GM12878 (cell line): Measurements from ENCODE around the gene ADAMTS7.

Source experiments
- BCL11A ChIP-seq: IDR thresholded peaks from 2 replicates; pipeline ENCODE4 v1.6.1; 2011; ENCODE audit warnings: low read depth, low read length
- CTCF ChIP-seq, 3 experiments: IDR thresholded peaks in 2 of 3; conservative IDR thresholded peaks in 1 of 3; 2 replicates each; pipeline ENCODE4 v1.5.1; 2011; ENCODE audit warnings: low read depth in 3 of 3, low read length in 3 of 3, mild to moderate bottlenecking in 3 of 3, control low read depth in 2 of 3, moderate library complexity in 2 of 3, inconsistent platforms in 1 of 3, mixed read lengths in 1 of 3; ENCODE audit not compliant: control insufficient read depth in 2 of 3, insufficient read depth in 1 of 3; ENCODE audit errors: extremely low read depth in 1 of 3
- JUND ChIP-seq: IDR thresholded peaks from 2 replicates; pipeline ENCODE4 v1.6.1; 2012; ENCODE audit warnings: low read depth, mild to moderate bottlenecking, low read length, improper control_type of control experiment, moderate library complexity
- MYC ChIP-seq: IDR thresholded peaks from 2 replicates; pipeline ENCODE4 v1.6.1; 2011; ENCODE audit warnings: mild to moderate bottlenecking, low read length, moderate library complexity, inconsistent platforms; ENCODE audit not compliant: insufficient read depth, insufficient replicate concordance, insufficient read length, severe bottlenecking
- POLR2AphosphoS5 ChIP-seq: IDR thresholded peaks from 2 replicates; pipeline ENCODE4 v1.6.1; 2011; ENCODE audit warnings: mild to moderate bottlenecking, low read length, inconsistent platforms
- RFX5 ChIP-seq: IDR thresholded peaks from 2 replicates; pipeline ENCODE4 v1.6.1; 2011; ENCODE audit warnings: low read depth, low read length, improper control_type of control experiment
- SREBF2 ChIP-seq: IDR thresholded peaks from 2 replicates; pipeline ENCODE4 v1.6.1; 2012; ENCODE audit warnings: mild to moderate bottlenecking, low read length
- TAF1 ChIP-seq: IDR thresholded peaks from 2 replicates; pipeline ENCODE4 v1.6.1; 2011; ENCODE audit warnings: mild to moderate bottlenecking, low read depth, low read length, borderline replicate concordance
- USF1 ChIP-seq: IDR thresholded peaks from 2 replicates; pipeline ENCODE4 v1.6.1; 2011; ENCODE audit warnings: borderline replicate concordance, low read depth, mild to moderate bottlenecking, moderate library complexity, mixed read lengths, low read length; ENCODE audit not compliant: insufficient read depth; ENCODE audit errors: extremely low read length
- ZBED1 ChIP-seq: IDR thresholded peaks from 2 replicates; pipeline ENCODE4 v1.6.1; 2016; ENCODE audit warnings: borderline replicate concordance
- ZNF274 ChIP-seq: IDR thresholded peaks from one replicate; pipeline ENCODE4 v1.8.0; 2011; ENCODE audit not compliant: insufficient read length, insufficient read depth
- TF ChIP-seq, protein P1 (sequence below): IDR thresholded peaks from 2 replicates; pipeline ENCODE4 v1.6.1; 2012; ENCODE audit warnings: mild to moderate bottlenecking, low read depth, low read length

GRCh38 chr15:78775472-78775871 lies 35.8 kb downstream of the ADAMTS7 start:
- TF ChIP-seq CTCF (IDR thresholded peaks at IDR 0.05 in 2 of 3, conservative IDR thresholded peaks at IDR 0.05 in 1 of 3; ENCODE audit: control insufficient read depth in 2 of 3, extremely low read depth in 1 of 3, insufficient read depth in 1 of 3, low read depth in 3 of 3, low read length in 3 of 3) (no peak), TAF1 (no peak), USF1 (no peak), RFX5 (no peak), SREBF2 (no peak), JUND (no peak), MYC (no peak), POLR2AphosphoS5 (no peak), ZBED1 (no peak), ZNF274 (no peak), BCL11A (no peak)
- TF ChIP-seq, protein P1, sequence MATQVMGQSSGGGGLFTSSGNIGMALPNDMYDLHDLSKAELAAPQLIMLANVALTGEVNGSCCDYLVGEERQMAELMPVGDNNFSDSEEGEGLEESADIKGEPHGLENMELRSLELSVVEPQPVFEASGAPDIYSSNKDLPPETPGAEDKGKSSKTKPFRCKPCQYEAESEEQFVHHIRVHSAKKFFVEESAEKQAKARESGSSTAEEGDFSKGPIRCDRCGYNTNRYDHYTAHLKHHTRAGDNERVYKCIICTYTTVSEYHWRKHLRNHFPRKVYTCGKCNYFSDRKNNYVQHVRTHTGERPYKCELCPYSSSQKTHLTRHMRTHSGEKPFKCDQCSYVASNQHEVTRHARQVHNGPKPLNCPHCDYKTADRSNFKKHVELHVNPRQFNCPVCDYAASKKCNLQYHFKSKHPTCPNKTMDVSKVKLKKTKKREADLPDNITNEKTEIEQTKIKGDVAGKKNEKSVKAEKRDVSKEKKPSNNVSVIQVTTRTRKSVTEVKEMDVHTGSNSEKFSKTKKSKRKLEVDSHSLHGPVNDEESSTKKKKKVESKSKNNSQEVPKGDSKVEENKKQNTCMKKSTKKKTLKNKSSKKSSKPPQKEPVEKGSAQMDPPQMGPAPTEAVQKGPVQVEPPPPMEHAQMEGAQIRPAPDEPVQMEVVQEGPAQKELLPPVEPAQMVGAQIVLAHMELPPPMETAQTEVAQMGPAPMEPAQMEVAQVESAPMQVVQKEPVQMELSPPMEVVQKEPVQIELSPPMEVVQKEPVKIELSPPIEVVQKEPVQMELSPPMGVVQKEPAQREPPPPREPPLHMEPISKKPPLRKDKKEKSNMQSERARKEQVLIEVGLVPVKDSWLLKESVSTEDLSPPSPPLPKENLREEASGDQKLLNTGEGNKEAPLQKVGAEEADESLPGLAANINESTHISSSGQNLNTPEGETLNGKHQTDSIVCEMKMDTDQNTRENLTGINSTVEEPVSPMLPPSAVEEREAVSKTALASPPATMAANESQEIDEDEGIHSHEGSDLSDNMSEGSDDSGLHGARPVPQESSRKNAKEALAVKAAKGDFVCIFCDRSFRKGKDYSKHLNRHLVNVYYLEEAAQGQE, result no peak
